Endothelial cell of umbilical vein (primary cell): Measurements from ENCODE around the gene ZNF3.

ENCODE experiments used
- CTCF ChIP-seq, 2 donors: IDR thresholded peaks; 1 replicate in 1 of 2; 2 replicates in 1 of 2; pipeline ENCODE4 v1.5.1; 2011; ENCODE audit warnings: low read length in 2 of 2, mild to moderate bottlenecking in 2 of 2, moderate library complexity in 2 of 2, control low read depth in 1 of 2, inconsistent platforms in 1 of 2, low read depth in 1 of 2; ENCODE audit not compliant: insufficient read depth in 1 of 2; ENCODE audit errors: extremely low read depth in 1 of 2
- EZH2 ChIP-seq: IDR thresholded peaks from 2 replicates; pipeline ENCODE4 v1.6.1; 2012; ENCODE audit warnings: borderline replicate concordance, low read depth, mild to moderate bottlenecking, moderate library complexity, low read length, inconsistent platforms; ENCODE audit not compliant: severe bottlenecking
- JUN ChIP-seq: IDR thresholded peaks from 2 replicates; pipeline ENCODE4 v1.6.1; 2011; ENCODE audit warnings: borderline replicate concordance, low read depth; ENCODE audit not compliant: insufficient read length, insufficient read depth
- MYC ChIP-seq: IDR thresholded peaks from one replicate; pipeline ENCODE4 v1.6.1; 2011; ENCODE audit warnings: mild to moderate bottlenecking, low read depth, low read length
- POLR2A ChIP-seq: IDR thresholded peaks from 2 replicates; pipeline ENCODE4 v1.6.1; 2012; ENCODE audit warnings: low read depth, mild to moderate bottlenecking, control low read depth, low read length
- POLR2AphosphoS5 ChIP-seq: IDR thresholded peaks from 2 replicates; pipeline ENCODE4 v1.6.1; 2012; ENCODE audit warnings: low read depth, mild to moderate bottlenecking, control low read depth, low read length, moderate library complexity; ENCODE audit not compliant: insufficient read depth
- TF ChIP-seq, protein P1 (sequence below): IDR thresholded peaks from 2 replicates; pipeline ENCODE4 v1.6.1; 2011; ENCODE audit not compliant: insufficient read depth, insufficient read length

- TF ChIP-seq CTCF (IDR thresholded peaks at IDR 0.05; ENCODE audit: extremely low read depth in 1 of 2, insufficient read depth in 1 of 2, low read depth in 1 of 2, low read length in 2 of 2), result no peak
- TF ChIP-seq POLR2A, result peak; percentile 86
- TF ChIP-seq POLR2AphosphoS5, result peak; percentile 74
- TF ChIP-seq JUN, result no peak
- TF ChIP-seq EZH2, result no peak
- TF ChIP-seq, protein P1, sequence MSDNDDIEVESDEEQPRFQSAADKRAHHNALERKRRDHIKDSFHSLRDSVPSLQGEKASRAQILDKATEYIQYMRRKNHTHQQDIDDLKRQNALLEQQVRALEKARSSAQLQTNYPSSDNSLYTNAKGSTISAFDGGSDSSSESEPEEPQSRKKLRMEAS, result no peak
- no peak for TF ChIP-seq MYC
Observed at GRCh38 chr7:100119072-100119969, 37.8 kb upstream of the ZNF3 start, which contains the start of the genes CNPY4 and TAF6.
